ENCODE results near the gene CRYL1.

CRYL1 gene

DNA sequence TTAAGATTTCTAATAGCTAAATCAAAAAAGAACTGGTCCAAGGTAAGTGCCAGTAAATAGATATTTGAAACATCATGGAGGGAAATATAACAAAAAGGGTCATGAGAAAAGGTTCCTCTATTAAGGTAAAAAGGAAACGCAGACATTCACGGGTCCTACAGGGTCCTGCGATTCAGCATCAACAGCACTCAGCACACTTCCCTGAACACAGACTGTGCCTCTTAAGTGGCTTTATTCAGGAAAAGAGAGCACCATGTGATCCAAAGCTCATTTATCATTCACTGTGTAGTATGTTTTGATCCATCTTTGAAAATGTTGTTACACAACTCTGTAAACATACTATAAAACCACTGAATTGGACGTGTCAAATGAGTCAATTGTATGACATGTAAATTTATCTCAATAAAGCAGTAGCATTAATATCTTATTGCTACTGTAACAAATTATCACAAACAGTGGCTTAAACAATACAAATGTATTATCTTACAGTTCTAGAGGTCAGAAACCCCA, 33.7 kb downstream of the CRYL1 start:
- DNase-seq = no peak

DNA sequence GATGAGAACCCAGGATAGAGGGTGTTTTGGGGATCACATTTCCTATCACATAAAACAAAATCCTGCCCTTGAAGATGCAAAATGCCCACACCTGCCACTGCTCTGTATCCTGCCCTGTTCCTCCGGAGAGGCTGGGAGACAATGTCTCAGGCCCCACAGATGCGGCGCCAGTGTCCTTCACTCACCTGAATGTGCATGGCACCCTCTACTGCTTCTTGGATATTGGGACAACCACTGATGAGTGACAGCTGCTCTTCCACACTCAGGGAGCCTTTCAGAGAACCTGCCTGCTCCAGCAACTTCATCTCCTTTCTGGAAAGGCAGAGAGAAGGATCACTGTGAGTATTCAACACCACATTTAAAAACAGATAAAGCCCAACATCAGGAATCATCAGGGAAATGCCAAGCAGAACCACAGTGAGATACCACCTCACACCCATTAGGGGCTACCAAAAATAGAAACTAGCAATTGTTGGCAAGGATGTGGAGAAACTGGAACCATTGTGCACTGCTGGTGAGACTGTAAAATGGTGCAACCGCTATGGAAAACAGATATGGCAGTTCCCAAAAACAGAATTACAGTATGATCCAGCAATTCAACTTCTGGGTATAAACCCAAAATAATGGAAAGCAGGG, 36.4 kb downstream of the CRYL1 start:
- peak in 1 of 2 experiments; percentile 27 for DNase-seq

DNA sequence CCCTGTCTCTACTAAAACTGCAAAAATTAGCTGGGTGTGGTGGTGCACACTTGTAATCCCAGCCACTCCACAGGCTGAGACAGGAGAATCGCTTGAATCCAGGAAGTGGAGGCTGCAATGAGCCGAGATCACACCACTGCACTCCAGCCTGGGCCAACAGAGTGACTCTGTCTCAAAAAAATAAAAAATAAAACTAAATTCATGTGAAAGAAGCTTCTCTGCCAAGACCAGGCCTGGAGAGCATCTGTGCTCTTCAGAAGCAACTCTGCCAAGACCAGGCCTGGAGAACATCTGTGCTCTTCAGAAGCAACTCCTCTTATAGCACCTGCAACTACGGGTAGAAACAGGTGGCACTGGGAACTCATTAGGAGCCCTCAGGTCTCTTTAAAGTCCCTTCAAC, 37.7 kb downstream of the CRYL1 start:
- no peak for DNase-seq

DNA sequence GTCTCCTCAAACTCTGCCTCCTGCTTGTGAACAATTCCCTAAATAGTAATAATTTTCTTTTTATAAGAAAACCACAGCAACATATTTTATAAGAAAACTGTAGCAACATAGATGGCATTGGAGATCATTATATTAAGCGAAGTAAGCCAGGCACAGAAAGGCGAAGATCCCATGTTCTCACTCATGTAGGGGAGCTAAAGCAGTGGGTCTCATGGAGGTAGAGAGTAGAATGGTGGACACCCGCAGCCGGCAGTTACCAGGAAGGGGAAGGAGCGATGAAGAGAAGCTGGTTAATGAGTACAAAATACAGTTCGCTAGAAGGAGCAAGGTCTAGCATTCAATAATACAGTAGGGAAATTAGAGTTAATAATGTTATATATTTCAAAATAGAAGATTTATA, 42.9 kb downstream of the CRYL1 start:
- no peak for DNase-seq

GRCh38 chr13:20482275-20482761, 43.3 kb downstream of the CRYL1 start:
- DNase-seq = no peak

DNA sequence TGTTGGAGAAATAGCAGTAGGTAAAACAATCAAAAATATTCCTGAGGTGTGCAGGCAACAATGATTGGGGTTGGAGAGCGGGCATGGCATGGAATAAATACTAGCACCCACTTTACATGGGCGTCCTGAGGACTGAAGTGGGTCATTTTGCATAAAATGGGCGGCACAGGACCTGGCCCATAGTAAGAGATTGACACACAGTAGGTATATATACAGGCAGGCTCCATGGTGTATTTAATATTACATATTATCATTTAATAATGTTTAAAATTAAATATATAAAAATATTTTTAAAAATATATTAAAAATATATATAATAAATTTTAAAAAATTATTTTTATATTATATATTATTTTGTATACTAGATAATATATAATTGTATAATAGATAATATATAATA, 48.3 kb downstream of the CRYL1 start:
- DNase-seq = no peak

GRCh38 chr13:20475927-20476691, 49.5 kb downstream of the CRYL1 start:
- DNase-seq = no peak

DNA sequence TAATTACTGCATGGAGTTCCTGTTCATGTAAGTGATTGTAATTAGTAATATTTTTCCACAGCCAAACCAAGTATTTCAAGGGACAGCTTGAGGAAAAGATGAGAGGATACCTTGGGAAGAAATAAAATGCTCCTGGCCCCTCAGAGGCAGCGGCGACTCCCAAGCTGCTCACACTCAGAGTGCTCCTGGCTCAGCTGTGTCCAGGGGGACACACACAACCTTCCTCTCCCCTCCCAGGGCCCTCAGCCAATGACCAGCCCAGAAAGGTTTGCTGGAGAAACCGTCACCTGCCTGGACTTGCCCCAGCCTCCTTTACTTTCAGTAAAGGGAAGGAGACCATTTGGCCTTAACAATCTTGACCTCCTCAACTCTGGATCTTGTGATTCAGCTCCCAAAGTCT, 51.1 kb downstream of the CRYL1 start:
- DNase-seq = no peak

DNA sequence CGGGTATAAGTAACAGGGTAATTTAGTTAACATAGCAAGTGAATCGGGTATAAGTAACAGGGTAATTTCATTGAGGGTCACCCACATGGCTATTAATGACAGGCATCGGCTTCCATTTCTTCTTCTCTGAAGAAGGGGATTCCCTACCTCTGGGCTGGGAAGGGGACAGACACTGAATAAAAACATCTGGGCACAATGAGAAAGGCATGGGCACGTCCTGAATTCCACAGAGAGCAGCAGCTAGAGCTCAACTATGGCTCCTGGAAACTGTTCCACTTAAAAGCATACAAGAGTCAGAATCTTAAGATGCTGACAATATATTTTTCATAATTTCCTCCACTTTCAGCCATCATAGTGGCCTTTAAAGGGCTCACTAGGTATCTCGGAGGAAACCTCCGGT, 51.8 kb downstream of the CRYL1 start:
- no peak for DNase-seq

- no peak for DNase-seq
Measured at GRCh38 chr13:20473139-20473538, 52.5 kb downstream of the CRYL1 start.

GRCh38 chr13:20472531-20472930, 53.1 kb downstream of the CRYL1 start:
- DNase-seq = no peak

GRCh38 chr13:20470136-20470535, 55.5 kb downstream of the CRYL1 start:
- DNase-seq = no peak

DNA sequence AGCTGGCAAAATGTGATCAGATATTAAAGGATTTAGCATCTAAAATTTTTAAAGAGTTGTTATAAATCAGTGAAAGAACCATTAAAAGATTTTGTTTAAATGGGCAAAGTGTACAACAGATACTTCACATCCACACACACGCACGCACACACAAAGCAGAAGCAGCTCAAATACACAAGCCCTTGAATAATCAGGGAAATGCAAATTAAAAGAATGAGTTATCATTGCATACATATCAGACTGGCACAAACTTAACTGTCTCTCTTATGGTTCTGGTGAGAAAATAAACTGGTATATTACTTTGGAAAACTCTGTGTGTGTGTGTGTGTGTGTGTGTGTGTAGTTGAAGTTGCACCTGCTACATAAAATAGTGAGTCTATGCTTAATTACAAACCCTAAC, 59.3 kb downstream of the CRYL1 start:
- no peak for DNase-seq

GRCh38 chr13:20465218-20465879, 60.3 kb downstream of the CRYL1 start:
- DNase-seq = no peak

DNA sequence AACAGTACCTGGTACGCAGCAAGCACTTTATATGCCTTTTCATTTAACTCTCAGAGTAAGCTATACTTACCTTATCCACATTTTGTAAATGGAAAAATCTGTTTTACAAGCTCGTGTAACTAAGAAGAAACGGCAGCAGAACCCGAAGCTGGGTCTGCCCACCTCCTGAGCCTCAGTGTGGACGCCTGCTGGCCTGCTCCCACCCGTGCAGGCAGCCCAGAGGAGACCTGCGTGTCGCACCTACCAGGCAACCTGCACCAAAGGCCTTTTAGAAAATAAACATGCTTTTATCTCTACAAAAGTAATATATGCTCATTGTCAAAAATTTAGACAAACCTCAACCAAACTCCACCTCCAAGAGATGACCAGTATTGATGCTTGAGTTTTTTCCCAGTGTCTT, 62.7 kb downstream of the CRYL1 start:
- DNase-seq = no peak

- DNase-seq = no peak
Measured at GRCh38 chr13:20462533-20462915, 63.1 kb downstream of the CRYL1 start.

GRCh38 chr13:20461860-20462532, 63.7 kb downstream of the CRYL1 start:
- no peak for DNase-seq

DNA sequence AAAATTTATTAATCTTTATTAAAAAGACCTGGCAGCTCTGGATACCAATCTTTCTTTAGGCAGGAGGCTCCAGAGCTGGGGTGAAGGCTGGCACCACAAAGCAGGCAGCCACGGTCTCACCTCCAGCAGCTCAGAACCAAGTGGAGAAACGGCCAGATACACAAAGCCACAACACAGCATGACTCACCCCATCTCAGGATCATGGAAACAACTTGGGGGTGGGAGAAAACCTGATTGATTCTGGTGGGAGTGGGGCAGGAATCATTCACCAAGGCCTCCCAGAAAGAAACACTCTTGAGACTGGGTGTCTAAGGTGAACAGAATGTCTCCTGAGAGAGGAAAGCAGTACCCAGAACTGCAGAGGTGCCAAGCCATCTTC, 64.2 kb downstream of the CRYL1 start:
- DNase-seq = no peak

- no peak for DNase-seq
Measured at GRCh38 chr13:20460761-20461160, 64.9 kb downstream of the CRYL1 start.

DNA sequence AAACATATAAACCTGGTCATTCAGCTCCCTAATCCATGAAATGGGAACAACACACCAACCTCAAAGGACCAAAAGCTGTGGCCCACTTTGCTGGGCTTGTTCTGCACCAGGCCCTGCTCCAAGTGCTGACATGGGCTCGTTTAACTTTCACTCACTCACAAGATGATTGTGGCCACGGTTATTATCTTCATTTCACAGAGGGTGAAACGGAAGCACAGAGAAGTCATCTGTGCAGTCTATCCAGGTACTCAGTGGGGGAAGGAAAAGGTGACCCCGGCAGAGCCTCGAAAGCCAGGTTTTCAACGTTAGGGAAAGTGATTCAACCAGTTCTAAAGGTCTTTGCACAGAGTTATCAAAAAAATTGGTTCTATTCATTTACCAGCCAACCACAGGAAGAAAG, 68.0 kb downstream of the CRYL1 start:
- no peak for DNase-seq

GRCh38 chr13:20456737-20457136, 68.9 kb downstream of the CRYL1 start:
- DNase-seq = no peak

DNA sequence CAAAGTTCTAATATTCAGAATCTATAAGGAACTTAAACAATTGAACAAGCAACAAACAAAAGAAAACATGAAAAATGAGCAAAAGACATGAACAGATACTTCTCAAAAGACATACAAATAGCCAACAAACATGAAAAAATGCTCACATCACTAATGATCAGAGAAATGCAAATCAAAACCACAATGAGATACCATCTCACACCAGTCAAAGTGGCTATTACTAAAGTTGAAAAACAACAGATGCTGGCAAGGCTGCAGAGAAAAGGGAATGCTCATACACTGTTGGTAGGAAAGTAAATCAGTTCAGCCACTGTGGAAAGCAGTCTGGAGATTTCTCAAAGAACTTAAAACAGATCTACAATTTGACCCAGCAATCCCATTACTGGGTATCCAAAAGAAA, 74.3 kb downstream of the CRYL1 start:
- no peak for DNase-seq

DNA sequence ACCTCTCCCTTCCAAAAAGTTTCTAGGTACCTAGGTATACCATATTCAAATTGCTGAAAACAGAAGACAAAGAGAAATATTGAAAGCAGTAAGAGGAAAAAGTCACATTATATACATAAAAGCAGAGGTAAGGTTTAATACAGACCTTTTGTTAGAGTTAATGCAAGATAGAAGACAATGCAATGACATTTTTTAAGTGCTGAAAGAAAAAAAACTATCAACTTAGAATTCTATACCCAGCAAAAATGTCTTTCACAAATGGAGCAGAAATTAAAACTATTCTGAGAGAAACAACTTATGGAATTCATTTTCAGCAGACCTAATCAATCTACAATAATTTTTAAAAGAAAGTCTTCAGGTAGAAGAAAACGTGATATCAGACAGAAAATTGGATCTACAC, 77.2 kb downstream of the CRYL1 start:
- no peak for DNase-seq
